ENCODE results near the gene ENPP1. TPM values are rescaled to one million over a fixed set of nuclear protein-coding genes. Genes with fewer than 3 reads are reported as not detected.
A peak's percentile ranks its signal among the peaks of the same experiment; 100 is the strongest.

The ENPP1 gene
- total RNA-seq, 1 experiment from 2014 or later, result 4.1 TPM

- H3K27me3 ChIP-seq (ENCODE audit: insufficient read depth, low read depth), result no peaks in the 10 kb centered on the region
- no peak overlapping the region for H3K4me2 ChIP-seq
- DNase-seq, result no peak
- intact Hi-C loops (cut with micrococcal nuclease; ENCODE audit: unreplicated experiment), result no loop called here
- H3K9me3 ChIP-seq (ENCODE audit: insufficient read depth, low read depth), result no peaks in the 10 kb centered on the region
- no peaks in the 10 kb centered on the region for H3F3A ChIP-seq (ENCODE audit: insufficient read depth, low read depth)
- no peaks in the 10 kb centered on the region for H3K36me3 ChIP-seq (ENCODE audit: low read depth)
- H3K9me2 ChIP-seq (ENCODE audit: insufficient read depth), result no peaks in the 10 kb centered on the region
- ChIA-PET POLR2A (ENCODE audit: unreplicated experiment) (no interaction called here), CTCF (no interaction called here)
- TF ChIP-seq EZH2 (IDR thresholded peaks at IDR 0.05; ENCODE audit: low read depth), result no peak
- TF ChIP-seq, protein P1, sequence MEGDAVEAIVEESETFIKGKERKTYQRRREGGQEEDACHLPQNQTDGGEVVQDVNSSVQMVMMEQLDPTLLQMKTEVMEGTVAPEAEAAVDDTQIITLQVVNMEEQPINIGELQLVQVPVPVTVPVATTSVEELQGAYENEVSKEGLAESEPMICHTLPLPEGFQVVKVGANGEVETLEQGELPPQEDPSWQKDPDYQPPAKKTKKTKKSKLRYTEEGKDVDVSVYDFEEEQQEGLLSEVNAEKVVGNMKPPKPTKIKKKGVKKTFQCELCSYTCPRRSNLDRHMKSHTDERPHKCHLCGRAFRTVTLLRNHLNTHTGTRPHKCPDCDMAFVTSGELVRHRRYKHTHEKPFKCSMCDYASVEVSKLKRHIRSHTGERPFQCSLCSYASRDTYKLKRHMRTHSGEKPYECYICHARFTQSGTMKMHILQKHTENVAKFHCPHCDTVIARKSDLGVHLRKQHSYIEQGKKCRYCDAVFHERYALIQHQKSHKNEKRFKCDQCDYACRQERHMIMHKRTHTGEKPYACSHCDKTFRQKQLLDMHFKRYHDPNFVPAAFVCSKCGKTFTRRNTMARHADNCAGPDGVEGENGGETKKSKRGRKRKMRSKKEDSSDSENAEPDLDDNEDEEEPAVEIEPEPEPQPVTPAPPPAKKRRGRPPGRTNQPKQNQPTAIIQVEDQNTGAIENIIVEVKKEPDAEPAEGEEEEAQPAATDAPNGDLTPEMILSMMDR (conservative IDR thresholded peaks at IDR 0.05), result no peak
- BruUV-seq (replicated peaks), result no TSS peak
- H4K20me1 ChIP-seq (ENCODE audit: insufficient read depth), result no peaks in the 10 kb centered on the region
- no peak overlapping the region for H2AFZ ChIP-seq
- H3K27ac ChIP-seq, result no peak overlapping the region
- H3K4me1 ChIP-seq (replicated peaks; ENCODE audit: insufficient read depth), result no peaks in the 10 kb centered on the region
- H3K4me3 ChIP-seq, result no peak overlapping the region
- H3K79me2 ChIP-seq (ENCODE audit: low read depth), result no peaks in the 10 kb centered on the region
These were observed 28.5 kb upstream of the ENPP1 start for GRCh38 chr6:131779304-131779703.

DNA sequence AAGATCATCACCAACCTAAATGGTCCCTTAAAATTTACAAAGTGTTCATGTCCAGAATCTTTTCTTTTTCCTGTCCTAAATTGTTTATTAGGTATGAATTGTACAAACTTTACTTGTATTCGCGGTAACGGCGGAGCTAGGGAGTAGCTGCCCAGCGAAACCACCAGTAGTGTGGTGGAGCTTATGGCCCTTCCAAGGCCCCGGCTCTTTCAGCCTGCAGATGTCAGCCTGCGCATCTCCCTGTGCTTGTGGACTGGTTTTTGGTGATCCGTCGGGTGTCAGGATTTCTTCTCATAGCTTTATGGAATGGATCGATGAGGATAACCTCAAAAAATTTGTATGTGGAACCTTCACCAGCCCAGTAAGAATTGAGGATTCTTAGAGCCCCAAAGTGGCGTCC lies 27.2 kb upstream of the ENPP1 start:
- no peak overlapping the region for H3K27ac ChIP-seq
- no peaks in the 10 kb centered on the region for H3K4me1 ChIP-seq (replicated peaks; ENCODE audit: insufficient read depth)
- CTCF ChIA-PET, result no interaction called here
- intact Hi-C loops (cut with micrococcal nuclease; ENCODE audit: unreplicated experiment), result no loop called here
- H3K36me3 ChIP-seq (ENCODE audit: low read depth), result no peaks in the 10 kb centered on the region
- H3K9me2 ChIP-seq (ENCODE audit: insufficient read depth), result no peaks in the 10 kb centered on the region
- no peaks in the 10 kb centered on the region for H3K9me3 ChIP-seq (ENCODE audit: insufficient read depth, low read depth)
- H3F3A ChIP-seq (ENCODE audit: insufficient read depth, low read depth), result no peaks in the 10 kb centered on the region
- H3K4me2 ChIP-seq, result no peak overlapping the region
- no peaks in the 10 kb centered on the region for H3K79me2 ChIP-seq (ENCODE audit: low read depth)
- no peak overlapping the region for H3K4me3 ChIP-seq
- H4K20me1 ChIP-seq (ENCODE audit: insufficient read depth), result no peaks in the 10 kb centered on the region
- no TSS peak for BruUV-seq (replicated peaks)
- no peak for DNase-seq
- H3K27me3 ChIP-seq (ENCODE audit: insufficient read depth, low read depth), result no peaks in the 10 kb centered on the region
- no peak overlapping the region for H2AFZ ChIP-seq
- TF ChIP-seq, protein P1 (conservative IDR thresholded peaks at IDR 0.05), result no peak
- no peak for TF ChIP-seq EZH2 (IDR thresholded peaks at IDR 0.05; ENCODE audit: low read depth)
- POLR2A ChIA-PET (ENCODE audit: unreplicated experiment), result no interaction called here

GRCh38 chr6:131781687-131782086 lies 26.1 kb upstream of the ENPP1 start:
- POLR2A ChIA-PET (ENCODE audit: unreplicated experiment), result no interaction called here
- no peak overlapping the region for H3K4me2 ChIP-seq
- H3K9me3 ChIP-seq (ENCODE audit: insufficient read depth, low read depth), result no peaks in the 10 kb centered on the region
- H4K20me1 ChIP-seq (ENCODE audit: insufficient read depth), result no peaks in the 10 kb centered on the region
- no peaks in the 10 kb centered on the region for H3K36me3 ChIP-seq (ENCODE audit: low read depth)
- H3K79me2 ChIP-seq (ENCODE audit: low read depth), result no peaks in the 10 kb centered on the region
- TF ChIP-seq EZH2 (IDR thresholded peaks at IDR 0.05; ENCODE audit: low read depth), result no peak
- TF ChIP-seq, protein P1 (conservative IDR thresholded peaks at IDR 0.05), result no peak
- no TSS peak for BruUV-seq (replicated peaks)
- no peak for DNase-seq
- CTCF ChIA-PET, result no interaction called here
- no peaks in the 10 kb centered on the region for H3K9me2 ChIP-seq (ENCODE audit: insufficient read depth)
- no peaks in the 10 kb centered on the region for H3F3A ChIP-seq (ENCODE audit: insufficient read depth, low read depth)
- H3K4me1 ChIP-seq (replicated peaks; ENCODE audit: insufficient read depth), result no peaks in the 10 kb centered on the region
- no peak overlapping the region for H3K4me3 ChIP-seq
- H3K27ac ChIP-seq, result no peak overlapping the region
- H3K27me3 ChIP-seq (ENCODE audit: insufficient read depth, low read depth), result no peaks in the 10 kb centered on the region
- H2AFZ ChIP-seq, result peak overlapping the region; percentile 24; the same call in 1 of the 2 replicates
- intact Hi-C loops (cut with micrococcal nuclease; ENCODE audit: unreplicated experiment), result loop anchor here (1.0 kb wide), 1 partner anchor 129 kb away; no protein-coding TSS in a partner anchor
